ENCODE results near the gene SLC44A1. TPM values are rescaled to one million over a fixed set of nuclear protein-coding genes. Genes with fewer than 3 reads are reported as not detected.

The SLC44A1 gene
- total and polyA plus RNA-seq, 10 of the 15 experiments (the other 5 are each of a cell fraction or from before 2014, with no cell fraction given): 2.4 to 21.2 (median 12.4) TPM

- Histone ChIP-seq H4K20me1 (ENCODE audit: control insufficient read depth, insufficient read depth) (no peaks in the 10 kb centered on the region), H3K36me3 (ENCODE audit: control insufficient read depth in 2 of 2, insufficient read depth in 2 of 2, low read length in 1 of 2) (no peaks in the 10 kb centered on the region), H3K9me3 (replicated peaks; ENCODE audit: control insufficient read depth, insufficient read depth, low read length) (no peaks in the 10 kb centered on the region), H3K4me3 (no peak overlapping the region), H3K27ac (ENCODE audit: control insufficient read depth, insufficient read depth) (no peak overlapping the region), H3K9ac (ENCODE audit: control insufficient read depth, insufficient read depth, low read length) (no peak overlapping the region), H3K79me2 (ENCODE audit: control insufficient read depth, insufficient read depth, low read length) (no peaks in the 10 kb centered on the region), H3K4me1 (ENCODE audit: control insufficient read depth, insufficient read depth, low read length) (peaks cover 10% of the 10 kb centered on the region), H2AFZ (ENCODE audit: control insufficient read depth, low read depth, low read length) (no peak overlapping the region), H3K4me2 (ENCODE audit: control insufficient read depth, insufficient read depth) (no peak overlapping the region), H3K27me3 (replicated peaks in 1 of 2; ENCODE audit: control insufficient read depth in 2 of 2, insufficient read depth in 2 of 2, low read length in 1 of 2) (no peaks in the 10 kb centered on the region)
- ChIA-PET SMC1A (ENCODE audit: uncharacterized antibody, unreplicated experiment) (interaction anchor here (1.0 to 1.5 kb wide), 7 partner anchors 11 to 52 kb away, joined by 3 to 9 read pairs (median 3); no protein-coding TSS in a partner anchor), CTCF (interaction anchor here (1.0 to 1.9 kb wide), 6 partner anchors 14 to 496 kb away, joined by 3 to 6 read pairs (median 4); no protein-coding TSS in a partner anchor), POLR2A (no interaction called here), RAD21 (ENCODE audit: unreplicated experiment) (interaction anchor here (1.2 to 2.3 kb wide), 3 partner anchors 41 to 112 kb away, joined by 3 to 6 read pairs (median 4); no protein-coding TSS in a partner anchor)
- no TSS peak for BruUV-seq (replicated peaks)
- no peak for TF ChIP-seq ZNF384 (IDR thresholded peaks at IDR 0.05; ENCODE audit: borderline replicate concordance, low read depth, low read length)
- peak; percentile 11; the same call in 1 of the 2 replicates for TF ChIP-seq ATF7 (IDR thresholded peaks at IDR 0.05; ENCODE audit: low read depth)
- TF ChIP-seq PAX5 (IDR thresholded peaks at IDR 0.05; ENCODE audit: borderline replicate concordance, low read depth, low read length): 0 out of 2 replicates have a peak, but pooled peaks have one; percentile 32
- TF ChIP-seq BCL11A (IDR thresholded peaks at IDR 0.05; ENCODE audit: low read depth, low read length): peak; percentile 64; the same call in 1 of the 2 replicates
- TF ChIP-seq ATF2 (IDR thresholded peaks at IDR 0.05; ENCODE audit: low read length): no peak
- peak; percentile 76 for TF ChIP-seq JUNB (IDR thresholded peaks at IDR 0.05)
- TF ChIP-seq POU2F2 (IDR thresholded peaks at IDR 0.05; ENCODE audit: borderline replicate concordance, low read depth, low read length): peak; percentile 22; the same call in 1 of the 3 replicates
- no peak for TF ChIP-seq RFX5 (IDR thresholded peaks at IDR 0.05; ENCODE audit: low read depth, low read length)
- TF ChIP-seq EED (IDR thresholded peaks at IDR 0.05; ENCODE audit: low read depth): 0 out of 2 replicates have a peak, but pooled peaks have one; percentile 27
- TF ChIP-seq RUNX3 (IDR thresholded peaks at IDR 0.05; ENCODE audit: low read length): peak; percentile 88
- TF ChIP-seq IRF5 (IDR thresholded peaks at IDR 0.05; ENCODE audit: borderline replicate concordance): no peak
- peak; percentile 56; the same call in 1 of the 2 replicates for TF ChIP-seq IRF4 (IDR thresholded peaks at IDR 0.05; ENCODE audit: low read depth, low read length)
- peak; percentile 49; the same call in 1 of the 2 replicates for TF ChIP-seq NFIC (IDR thresholded peaks at IDR 0.05; ENCODE audit: low read depth, low read length)
- peak; percentile 45; the same call in 1 of the 2 replicates for TF ChIP-seq CREM (IDR thresholded peaks at IDR 0.05; ENCODE audit: low read depth)
- TF ChIP-seq EP300 (IDR thresholded peaks at IDR 0.05; ENCODE audit: borderline replicate concordance in 1 of 2, control insufficient read depth in 1 of 2, low read depth in 2 of 2, low read length in 2 of 2): peak in 1 of 2 experiments; percentile 31; a peak in 1 of 4 replicates
- no peak for TF ChIP-seq SREBF2 (IDR thresholded peaks at IDR 0.05; ENCODE audit: low read length)
- peak; percentile 87 for TF ChIP-seq TCF7 (IDR thresholded peaks at IDR 0.05; ENCODE audit: borderline replicate concordance)
- ATAC-seq: peak; percentile 79
- intact Hi-C loops (cut with micrococcal nuclease; ENCODE audit: unreplicated experiment): loop anchor here (5.0 kb wide), 2 partner anchors 47 to 113 kb away; no protein-coding TSS in a partner anchor
- DNase-seq (ENCODE audit: low read depth, low spot score): no peak
- FAIRE-seq: no peak
- 93% methylated on average over 3 of the region's 3 CpGs for WGBS (ENCODE audit: insufficient coverage, insufficient replicate concordance, low lambda C conversion rate, missing lambda C conversion rate)
- in situ Hi-C loops (cut with MboI): no loop called here
Observed at GRCh38 chr9:105359892-105360291, 115.4 kb downstream of the SLC44A1 start.

Measured in GM12878 (cell line).